Panc1 (cell line): ENCODE results near the gene UQCC5.

ENCODE experiments used
- POLR2AphosphoS5 ChIP-seq: IDR thresholded peaks from 2 replicates; pipeline ENCODE4 v1.6.1; 2012; ENCODE audit warnings: mild to moderate bottlenecking, low read depth, low read length, moderate library complexity
- REST ChIP-seq, 2 experiments: IDR thresholded peaks; 2 replicates each; pipeline ENCODE4 v1.6.1; 2011 to 2012; ENCODE audit warnings: low read depth in 2 of 2, control low read depth in 1 of 2, low read length in 1 of 2, mild to moderate bottlenecking in 1 of 2, moderate library complexity in 1 of 2; ENCODE audit not compliant: insufficient read depth in 1 of 2
- TCF7L2 ChIP-seq: IDR thresholded peaks from 2 replicates; pipeline ENCODE4 v1.6.1; 2011; ENCODE audit warnings: mild to moderate bottlenecking, low read depth, low read length, inconsistent platforms
- TF ChIP-seq, protein P1 (sequence below): fragments of 450-650 bp; IDR thresholded peaks from 2 replicates; pipeline ENCODE4 v1.5.1; 2017; ENCODE audit warnings: mild to moderate bottlenecking

DNA sequence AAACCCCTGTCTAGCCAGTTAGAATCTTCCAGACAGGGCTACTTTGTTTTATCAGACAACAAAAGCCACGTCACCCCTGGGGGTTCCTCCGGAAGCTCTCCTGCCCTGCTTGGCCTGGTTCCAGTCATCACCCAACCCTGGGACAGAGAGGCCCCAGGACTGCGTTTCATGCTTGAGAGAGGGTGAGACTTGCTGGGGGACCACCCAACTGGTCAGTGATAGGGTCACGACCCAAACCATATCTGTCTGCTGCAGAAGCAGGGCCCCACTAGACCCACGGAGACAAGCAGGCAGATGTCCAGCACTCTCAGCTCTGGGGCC is 3.9 kb upstream of the UQCC5 start:
- TF ChIP-seq, protein P1, sequence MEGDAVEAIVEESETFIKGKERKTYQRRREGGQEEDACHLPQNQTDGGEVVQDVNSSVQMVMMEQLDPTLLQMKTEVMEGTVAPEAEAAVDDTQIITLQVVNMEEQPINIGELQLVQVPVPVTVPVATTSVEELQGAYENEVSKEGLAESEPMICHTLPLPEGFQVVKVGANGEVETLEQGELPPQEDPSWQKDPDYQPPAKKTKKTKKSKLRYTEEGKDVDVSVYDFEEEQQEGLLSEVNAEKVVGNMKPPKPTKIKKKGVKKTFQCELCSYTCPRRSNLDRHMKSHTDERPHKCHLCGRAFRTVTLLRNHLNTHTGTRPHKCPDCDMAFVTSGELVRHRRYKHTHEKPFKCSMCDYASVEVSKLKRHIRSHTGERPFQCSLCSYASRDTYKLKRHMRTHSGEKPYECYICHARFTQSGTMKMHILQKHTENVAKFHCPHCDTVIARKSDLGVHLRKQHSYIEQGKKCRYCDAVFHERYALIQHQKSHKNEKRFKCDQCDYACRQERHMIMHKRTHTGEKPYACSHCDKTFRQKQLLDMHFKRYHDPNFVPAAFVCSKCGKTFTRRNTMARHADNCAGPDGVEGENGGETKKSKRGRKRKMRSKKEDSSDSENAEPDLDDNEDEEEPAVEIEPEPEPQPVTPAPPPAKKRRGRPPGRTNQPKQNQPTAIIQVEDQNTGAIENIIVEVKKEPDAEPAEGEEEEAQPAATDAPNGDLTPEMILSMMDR, result no peak
- no peak for TF ChIP-seq POLR2AphosphoS5
- no peak for TF ChIP-seq REST (IDR thresholded peaks at IDR 0.05; ENCODE audit: insufficient read depth in 1 of 2, low read depth in 2 of 2, low read length in 1 of 2)
- TF ChIP-seq TCF7L2, result no peak
